Mucosa of descending colon (tissue), 3 donors: ENCODE measurements around the gene CTAGE1. TPM values are rescaled to one million over a fixed set of nuclear protein-coding genes. Genes with fewer than 3 reads are reported as not detected.

Experiments used
- ATAC-seq: fragments of 200-7000 bp; cut with Tn5 transposase; one replicate; pipeline ENCODE4 v1.9.1; 2020; ENCODE audit warnings: mild to moderate bottlenecking, moderate library complexity
- DNase-seq, 3 donors: peaks; one replicate each; pipeline ENCODE4 v3.0.0-alpha.2; 2020
- H3K36me3 ChIP-seq: fragments of 200-600 bp; one replicate; pipeline ENCODE4 v1.8.0; 2021; ENCODE audit warnings: low read depth, mild to moderate bottlenecking
- H3K4me1 ChIP-seq: fragments of 200-600 bp; one replicate; pipeline ENCODE4 v1.8.0; 2021; ENCODE audit warnings: low read depth, mild to moderate bottlenecking
- H3K4me3 ChIP-seq: fragments of 200-600 bp; one replicate; pipeline ENCODE4 v1.8.0; 2021; ENCODE audit warnings: mild to moderate bottlenecking
- H3K9me3 ChIP-seq: fragments of 200-600 bp; one replicate; pipeline ENCODE4 v1.8.0; 2021; ENCODE audit warnings: mild to moderate bottlenecking
- CTCF ChIP-seq: fragments of 200-600 bp; IDR thresholded peaks from one replicate; pipeline ENCODE4 v1.8.0; 2022; ENCODE audit warnings: antibody characterized with exemption, mild to moderate bottlenecking
- intact Hi-C, 2 donors: fragments of 100-400 bp; cut with DNase I in 1 of 2; cut with micrococcal nuclease in 1 of 2; formaldehyde crosslinking; loops; one replicate each; pipeline versions ENCODE4 v1.11.0 to v1.11.1; 2022; cut with DNase I, micrococcal nuclease
- long read RNA-seq, 2 donors: library from polyadenylated mRNA; unstranded; transcript quantifications; one replicate each; pipeline ENCODE4 v2.0.0, GENCODE V29; 2019 to 2021
- total RNA-seq, 3 donors: library from RNA; stranded (reverse); fragmentation: NEBNext Ultra II Directional in 2 of 3; extraction: Animal tissue kit (Norgen Biotek cat#: 25700) in 2 of 3; gene quantifications; one replicate each; pipeline versions ENCODE4 v1.2.1 to v1.2.4, GENCODE V29; 2021 to 2023
- donor health status: DM: no; HTN: no; CAD: no; lungs with moderate emphysema.
- donor health status: DM: no; HTN: no; CAD: no.
- donor health status: DM: no; HTN: yes; CAD: no.

Gene CTAGE1, protein sequence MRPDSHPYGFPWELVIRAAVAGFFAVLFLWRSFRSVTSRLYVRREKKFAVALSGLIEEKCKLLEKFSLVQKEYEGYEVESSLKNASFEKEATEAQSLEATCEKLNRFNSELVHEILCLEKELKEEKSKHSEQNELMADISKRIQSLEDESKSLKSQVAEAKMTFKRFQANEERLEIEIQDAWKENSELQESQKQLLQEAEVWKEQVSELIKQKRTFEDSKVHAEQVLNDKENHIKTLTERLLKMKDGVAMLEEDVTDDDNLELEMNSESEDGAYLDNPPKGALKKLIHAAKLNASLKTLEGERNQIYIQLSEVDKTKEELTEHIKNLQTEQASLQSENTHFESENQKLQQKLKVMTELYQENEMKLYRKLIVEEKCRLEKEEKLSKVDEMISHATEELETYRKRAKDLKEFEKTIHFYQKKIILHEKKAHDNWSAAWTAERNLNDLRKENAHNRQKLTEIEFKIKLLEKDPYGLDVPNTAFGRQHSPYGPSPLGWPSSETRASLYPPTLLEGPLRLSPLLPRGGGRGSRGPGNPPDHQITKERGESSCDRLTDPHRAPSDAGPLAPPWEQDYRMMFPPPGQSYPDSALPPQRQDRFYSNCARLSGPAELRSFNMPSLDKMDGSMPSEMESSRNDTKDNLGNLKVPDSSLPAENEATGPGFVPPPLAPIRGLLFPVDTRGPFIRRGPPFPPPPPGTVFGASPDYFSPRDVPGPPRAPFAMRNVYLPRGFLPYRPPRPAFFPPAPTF
- not detected for total RNA-seq
- long read RNA-seq, donor 1: 0 reads
- long read RNA-seq, donor 2: 0 reads

DNA sequence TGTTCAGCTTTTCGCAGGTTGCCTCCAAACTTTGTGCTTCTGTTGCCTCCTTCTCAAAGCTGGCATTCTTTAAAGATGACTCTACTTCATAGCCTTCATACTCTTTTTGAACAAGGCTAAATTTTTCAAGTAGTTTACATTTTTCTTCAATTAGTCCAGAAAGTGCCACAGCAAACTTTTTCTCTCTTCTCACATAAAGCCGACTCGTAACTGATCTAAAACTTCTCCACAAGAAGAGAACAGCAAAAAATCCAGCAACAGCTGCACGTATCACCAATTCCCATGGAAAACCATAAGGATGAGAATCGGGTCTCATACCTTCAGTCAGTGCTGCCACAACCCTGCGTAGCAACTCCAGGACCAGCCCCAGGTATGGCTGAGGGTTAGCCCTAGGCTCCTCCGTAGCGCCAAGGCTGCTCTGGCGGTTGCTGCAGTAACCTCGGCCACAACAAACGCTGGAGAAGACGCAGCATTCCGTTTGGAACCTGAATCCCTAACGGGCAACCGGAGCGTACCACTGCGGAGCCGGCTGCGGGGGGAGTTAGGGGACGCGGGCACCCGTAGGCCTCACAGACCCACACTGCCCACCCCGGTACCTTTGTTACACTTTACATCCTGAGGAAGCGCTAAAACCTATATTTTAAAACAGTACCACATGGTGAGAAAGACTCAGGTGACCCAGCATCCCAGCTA is at the start of gene CTAGE1:
Gene CTAGE1, minus strand, starts transcription at position 420 of the 693 bp plus-strand sequence. Its CDS starts 104 bp downstream, at position 316.
- no peak for TF ChIP-seq CTCF
- Histone ChIP-seq H3K4me1 (no peaks in the 10 kb centered on the region), H3K9me3 (no peaks in the 10 kb centered on the region), H3K36me3 (no peaks in the 10 kb centered on the region), H3K4me3 (no peak within 1 kb of the TSS)
- intact Hi-C loops: no loop called here
- DNase-seq: no peak
- no peak for ATAC-seq

- Histone ChIP-seq H3K36me3 (no peaks in the 10 kb centered on the region), H3K9me3 (no peaks in the 10 kb centered on the region), H3K4me3 (no peak overlapping the region), H3K4me1 (peaks cover 12% of the 10 kb centered on the region)
- intact Hi-C loops: no loop called here
- peak in 1 of 3 donors; percentile 15 for DNase-seq
- peak; percentile 73 for ATAC-seq
- TF ChIP-seq CTCF: no peak
Observed at GRCh38 chr18:22466608-22467395, 49.1 kb upstream of the CTAGE1 start.

DNA sequence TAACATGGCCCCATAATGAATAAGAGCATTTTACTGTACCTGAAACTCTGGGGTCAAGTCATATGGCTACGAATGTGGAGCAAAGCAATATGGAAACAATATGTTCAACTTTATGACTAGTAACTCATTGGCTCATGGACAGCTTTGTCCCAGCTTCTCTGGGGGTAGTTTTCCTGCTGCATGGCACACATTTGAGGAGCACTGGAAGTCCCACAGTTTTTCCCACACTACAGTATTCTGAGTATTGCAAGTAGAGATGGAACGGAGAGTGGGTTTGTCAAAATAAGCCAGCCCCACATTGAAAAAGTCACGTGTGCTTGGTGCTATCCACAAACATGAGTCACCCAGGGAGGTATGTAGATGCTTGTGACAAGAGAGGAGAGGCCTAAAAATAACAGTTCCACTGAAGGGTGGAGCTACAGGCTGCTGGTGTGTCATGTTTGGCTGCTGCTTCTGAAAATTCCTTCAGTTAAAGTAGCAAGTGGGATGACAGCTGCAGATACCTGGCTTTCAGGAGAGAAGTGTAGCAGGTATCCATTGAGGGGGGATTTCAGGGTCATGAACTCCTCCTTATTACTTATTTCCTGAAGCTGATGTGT is 48.2 kb upstream of the CTAGE1 start:
- intact Hi-C loops: no loop called here

GRCh38 chr18:22463076-22463475 is 45.4 kb upstream of the CTAGE1 start:
- Histone ChIP-seq H3K9me3 (no peaks in the 10 kb centered on the region), H3K36me3 (no peaks in the 10 kb centered on the region), H3K4me3 (no peak overlapping the region), H3K4me1 (peaks cover 12% of the 10 kb centered on the region)
- ATAC-seq (no peak), DNase-seq (no peak)
- TF ChIP-seq CTCF: no peak
- intact Hi-C loops: no loop called here

More for the DNA sequence above, 48.2 kb upstream of the CTAGE1 start:
- Histone ChIP-seq H3K36me3 (no peaks in the 10 kb centered on the region), H3K4me1 (peaks cover 12% of the 10 kb centered on the region), H3K4me3 (no peak overlapping the region), H3K9me3 (no peaks in the 10 kb centered on the region)
- DNase-seq: peak in 1 of 3 donors; percentile 22
- ATAC-seq: peak; percentile 71
- TF ChIP-seq CTCF: no peak

GRCh38 chr18:22459491-22459890 is 41.8 kb upstream of the CTAGE1 start:
- H3K4me1 ChIP-seq: no peaks in the 10 kb centered on the region
- no peaks in the 10 kb centered on the region for H3K36me3 ChIP-seq
- TF ChIP-seq CTCF: no peak
- H3K9me3 ChIP-seq: no peaks in the 10 kb centered on the region
- no peak overlapping the region for H3K4me3 ChIP-seq
- intact Hi-C loops: no loop called here
- ATAC-seq (no peak), DNase-seq (no peak)
